GM12878 (cell line): ENCODE results near the gene GLRX5. TPM values are rescaled to one million over a fixed set of nuclear protein-coding genes. Genes with fewer than 3 reads are reported as not detected.

Experiments
- E4F1 ChIP-seq: fragments of 450-650 bp; IDR thresholded peaks from 2 replicates; pipeline ENCODE4 v1.6.1; 2018; ENCODE audit warnings: borderline replicate concordance, mild to moderate bottlenecking; ENCODE audit not compliant: partially characterized antibody
- GATAD2B ChIP-seq: fragments of 450-650 bp; conservative IDR thresholded peaks from 2 replicates; pipeline ENCODE4 v1.6.1; 2017; ENCODE audit warnings: low read depth, mild to moderate bottlenecking, moderate library complexity
- HCFC1 ChIP-seq: fragments of 150-350 bp; IDR thresholded peaks from 2 replicates; pipeline ENCODE4 v1.6.1; 2014; ENCODE audit warnings: low read length
- IRF4 ChIP-seq: IDR thresholded peaks from 2 replicates; pipeline ENCODE4 v1.6.1; 2011; ENCODE audit warnings: low read depth, low read length
- TBL1XR1 ChIP-seq: IDR thresholded peaks from 2 replicates; pipeline ENCODE4 v1.6.1; 2012; ENCODE audit warnings: low read depth, low read length, improper control_type of control experiment
- ZBTB33 ChIP-seq: fragments of 450-650 bp; IDR thresholded peaks from 2 replicates; pipeline ENCODE4 v1.6.1; 2017; ENCODE audit warnings: mild to moderate bottlenecking
- ZNF217 ChIP-seq: fragments of 450-650 bp; IDR thresholded peaks from 2 replicates; pipeline ENCODE4 v1.6.1; 2017; ENCODE audit warnings: antibody characterized with exemption, mild to moderate bottlenecking
- polyA plus RNA-seq, 11 experiments: library from polyadenylated mRNA; depleted of rRNA in 4 of 11; unstranded in 6 of 11; stranded (reverse) in 5 of 11; fragments of >200 nt; fragmentation: Nextera tagmentation in 4 of 11; fragmentation: Illumina TruSeq in 1 of 11; extraction: Ambion mirVana in 4 of 11; extraction: Trizol in 1 of 11; gene quantifications; 1 replicate in 1 of 11; 2 replicates in 10 of 11; pipeline versions ENCODE4 v1.2.1 to v1.2.3, GENCODE V29; 2011 to 2016; ENCODE audit warnings: inconsistent platforms in 2 of 11, missing spikeins in 2 of 11, low read depth in 1 of 11
- total RNA-seq, 4 experiments: library from RNA; depleted of rRNA in 3 of 4; stranded (reverse); fragments of >200 nt in 3 of 4; fragmentation: Illumina TruSeq in 1 of 4; extraction: Trizol in 1 of 4; gene quantifications; 2 replicates each; pipeline versions ENCODE4 v1.2.1 to v1.2.3, GENCODE V29; 2013 to 2021

Gene GLRX5
- total and polyA plus RNA-seq, 10 of the 15 experiments (the other 5 are each of a cell fraction or from before 2014, with no cell fraction given), result 12.8 to 139 (median 55.4) TPM

- no peak for TF ChIP-seq E4F1
- TF ChIP-seq TBL1XR1, result no peak
- TF ChIP-seq ZNF217, result no peak
- TF ChIP-seq ZBTB33, result no peak
- no peak for TF ChIP-seq GATAD2B
- no peak for TF ChIP-seq HCFC1
- TF ChIP-seq IRF4, result no peak
These were observed 28.2 kb downstream of the GLRX5 start (continued) for GRCh38 chr14:95562892-95563685.
